Ovary (tissue), 9 donors: ENCODE measurements around the gene NID2. TPM values are rescaled to one million over a fixed set of nuclear protein-coding genes. Genes with fewer than 3 reads are reported as not detected.

Experiments used
- DNase-seq, 5 donors: peaks; one replicate each; pipeline ENCODE4 v3.0.0-alpha.2; 2019 to 2020
- H3K27ac ChIP-seq, 2 donors: fragments of 200-600 bp; one replicate each; pipeline versions ENCODE4 v1.5.1 to v1.8.0; 2019 to 2022
- H3K27me3 ChIP-seq: fragments of 200-600 bp; one replicate; pipeline ENCODE4 v1.8.0; 2022
- H3K36me3 ChIP-seq: fragments of 200-600 bp; sonication (generic); one replicate; pipeline ENCODE4 v1.5.1; 2019
- H3K4me1 ChIP-seq: one replicate; pipeline ENCODE4 v1.8.1; 2013; ENCODE audit warnings: mild to moderate bottlenecking, moderate library complexity; ENCODE audit not compliant: insufficient read depth
- H3K4me3 ChIP-seq: fragments of 200-600 bp; sonication (generic); one replicate; pipeline ENCODE4 v1.5.1; 2017
- H3K9me3 ChIP-seq, 2 donors: fragments of 200-600 bp in 1 of 2; sonication (generic) in 1 of 2; one replicate each; pipeline versions ENCODE4 v1.5.1 to v1.8.1; 2013 to 2019; ENCODE audit warnings: mild to moderate bottlenecking in 1 of 2, moderate library complexity in 1 of 2
- EP300 ChIP-seq: sonication (generic); formaldehyde crosslinking; IDR thresholded peaks from one replicate; pipeline ENCODE4 v1.6.1; 2017; ENCODE audit warnings: antibody characterized with exemption
- POLR2A ChIP-seq: fragments of 450-650 bp; IDR thresholded peaks from one replicate; pipeline ENCODE4 v1.6.1; 2017; ENCODE audit warnings: antibody characterized with exemption, mild to moderate bottlenecking, moderate library complexity
- WGBS, 3 donors: extraction: QIAGEN DNeasy Blood & Tissue Kit in 1 of 3; methylation state at CpG; one replicate each; pipeline versions ENCODE4 v1.1.5 to v1.1.7; 2013 to 2017; 5-methylcytosine and 5-hydroxymethylcytosine counted together
- intact Hi-C, 4 donors: fragments of 100-400 bp; cut with DNase I; formaldehyde crosslinking; loops; one replicate each; pipeline versions ENCODE4 v1.11.0 to v1.15.1; 2022 to 2023
- polyA plus RNA-seq, 2 donors: library from polyadenylated mRNA; stranded (reverse); fragments of 200-250 nt in 1 of 2; fragments of 350-450 nt in 1 of 2; fragmentation: Illumina TruSeq in 1 of 2; extraction: RNeasy Lipid Tissue Mini Kit (QIAGEN cat#74804) in 1 of 2; gene quantifications; one replicate each; pipeline ENCODE4 v1.2.3, GENCODE V29; 2013 to 2014
- total RNA-seq, 7 donors: library from RNA; depleted of rRNA in 2 of 7; stranded (reverse); fragments of >200 nt in 2 of 7; fragmentation: NEBNext Ultra II Directional in 3 of 7; extraction: Animal tissue kit (Norgen Biotek cat#: 25700) in 3 of 7; gene quantifications; one replicate each; pipeline versions ENCODE4 v1.1.0 to v1.2.4, GENCODE V29; 2016 to 2023
- TF ChIP-seq, protein P1 (sequence below), 3 donors: fragments of 450-650 bp in 2 of 3; fragments of 200-600 bp in 1 of 3; IDR thresholded peaks; one replicate each; pipeline versions ENCODE4 v1.5.1 to v1.8.0; 2016 to 2022; ENCODE audit warnings: antibody characterized with exemption in 3 of 3, mild to moderate bottlenecking in 1 of 3
- donor health status: DM: no; HTN: no; CAD: no; lungs with moderate emphysema.
- donor health status: DM: no; HTN: no; CAD: no.
- donor health status: Bipolar disorder and iron deficiency.
- donor health status: DM: yes; HTN: yes; CAD: no.
- donor health status: DM: no; HTN: no; CAD: no.
- donor health status: DM: yes; HTN: yes; CAD: no.

NID2 gene
- total and polyA plus RNA-seq, 9 donors: 31.5 to 83.8 (median 47.2) TPM

DNA sequence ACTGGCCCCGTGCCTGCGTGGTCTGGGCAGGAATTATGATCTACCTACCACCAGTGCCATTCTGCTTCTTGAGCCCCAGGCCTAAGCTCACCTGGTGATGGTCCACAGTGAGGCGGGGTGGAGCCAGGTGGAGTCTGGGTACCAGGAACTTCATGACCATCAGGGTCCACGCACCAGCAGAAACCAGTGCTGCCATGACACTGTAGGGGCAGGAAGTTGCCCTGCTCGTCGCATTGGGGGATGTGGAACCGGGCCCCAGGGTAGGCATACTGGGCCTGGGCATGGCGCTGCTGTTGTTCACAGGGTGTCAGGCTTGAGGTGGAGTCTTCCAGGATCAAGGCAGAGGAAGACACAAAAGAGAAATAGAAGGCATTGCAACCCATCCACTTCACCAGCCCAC lies 49.9 kb downstream of the NID2 start:
- intact Hi-C loops: no loop called here
- Histone ChIP-seq H3K36me3 (no peaks in the 10 kb centered on the region), H3K27ac (no peak overlapping the region), H3K4me1 (peaks cover 13% of the 10 kb centered on the region), H3K9me3 (no peaks in the 10 kb centered on the region), H3K27me3 (no peaks in the 10 kb centered on the region), H3K4me3 (no peak overlapping the region)
- 92 to 98% (median 94%) methylated on average over 8 of the region's 8 CpGs for WGBS, 3 donors
- TF ChIP-seq POLR2A (no peak), EP300 (no peak)
- TF ChIP-seq, protein P1, sequence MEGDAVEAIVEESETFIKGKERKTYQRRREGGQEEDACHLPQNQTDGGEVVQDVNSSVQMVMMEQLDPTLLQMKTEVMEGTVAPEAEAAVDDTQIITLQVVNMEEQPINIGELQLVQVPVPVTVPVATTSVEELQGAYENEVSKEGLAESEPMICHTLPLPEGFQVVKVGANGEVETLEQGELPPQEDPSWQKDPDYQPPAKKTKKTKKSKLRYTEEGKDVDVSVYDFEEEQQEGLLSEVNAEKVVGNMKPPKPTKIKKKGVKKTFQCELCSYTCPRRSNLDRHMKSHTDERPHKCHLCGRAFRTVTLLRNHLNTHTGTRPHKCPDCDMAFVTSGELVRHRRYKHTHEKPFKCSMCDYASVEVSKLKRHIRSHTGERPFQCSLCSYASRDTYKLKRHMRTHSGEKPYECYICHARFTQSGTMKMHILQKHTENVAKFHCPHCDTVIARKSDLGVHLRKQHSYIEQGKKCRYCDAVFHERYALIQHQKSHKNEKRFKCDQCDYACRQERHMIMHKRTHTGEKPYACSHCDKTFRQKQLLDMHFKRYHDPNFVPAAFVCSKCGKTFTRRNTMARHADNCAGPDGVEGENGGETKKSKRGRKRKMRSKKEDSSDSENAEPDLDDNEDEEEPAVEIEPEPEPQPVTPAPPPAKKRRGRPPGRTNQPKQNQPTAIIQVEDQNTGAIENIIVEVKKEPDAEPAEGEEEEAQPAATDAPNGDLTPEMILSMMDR (IDR thresholded peaks at IDR 0.05): no peak
- DNase-seq: no peak

DNA sequence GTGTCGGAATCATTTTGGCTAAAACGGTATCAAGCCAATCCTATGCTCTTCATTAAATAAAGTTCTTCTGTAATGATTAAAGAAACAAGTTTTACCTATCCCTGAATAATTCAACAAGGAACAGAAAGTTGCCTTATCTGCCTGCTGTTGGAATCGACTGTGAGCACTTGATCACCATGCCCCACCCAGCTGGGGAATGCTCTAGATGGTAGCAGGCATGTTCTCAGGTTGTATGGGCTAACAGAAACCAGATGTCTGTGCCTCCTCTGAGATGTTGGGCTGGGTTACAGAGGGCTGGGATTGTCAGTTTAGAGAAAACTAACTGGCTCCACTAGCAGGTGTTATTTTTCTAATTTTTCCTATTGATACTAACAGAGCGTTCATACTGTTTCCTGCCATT lies 50.6 kb downstream of the NID2 start:
- Histone ChIP-seq H3K27me3 (no peaks in the 10 kb centered on the region), H3K36me3 (no peaks in the 10 kb centered on the region), H3K27ac (no peak overlapping the region), H3K4me1 (peaks cover 11% of the 10 kb centered on the region), H3K4me3 (no peak overlapping the region), H3K9me3 (no peaks in the 10 kb centered on the region)
- intact Hi-C loops: no loop called here
- 76 to 87% (median 84%) methylated on average over 4 of the region's 4 CpGs for WGBS, 3 donors
- TF ChIP-seq, protein P1 (IDR thresholded peaks at IDR 0.05): no peak
- no peak for DNase-seq

DNA sequence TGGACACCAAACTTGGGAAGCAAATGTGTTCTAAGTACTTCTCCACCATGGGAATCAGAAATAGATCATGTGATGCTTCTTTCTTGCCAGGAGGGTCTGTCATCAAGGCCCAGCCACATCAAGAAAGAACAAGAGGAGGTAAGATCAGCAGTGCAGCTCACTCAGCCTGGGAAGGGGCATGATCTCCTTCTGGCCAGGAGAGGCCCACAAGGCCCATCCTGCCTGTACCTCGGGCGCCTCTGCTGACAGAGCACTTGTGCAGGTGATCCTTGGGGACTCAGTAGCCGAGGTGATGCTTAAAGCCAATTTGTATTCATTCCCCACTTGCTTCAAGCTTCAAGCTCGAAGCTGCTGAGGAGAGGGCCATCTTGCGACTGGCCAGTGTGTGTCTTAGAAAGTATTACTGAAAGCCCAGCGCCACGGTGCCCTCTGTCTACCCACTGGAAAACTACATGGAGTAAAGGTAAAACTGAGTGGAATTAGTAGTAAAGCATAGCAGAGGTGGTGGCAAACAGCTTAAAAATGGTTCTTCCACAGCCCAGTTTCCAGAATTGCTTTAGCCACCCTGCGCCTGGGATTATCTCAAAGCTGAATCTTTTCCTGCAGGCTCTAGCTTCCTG lies 53.3 kb downstream of the NID2 start:
- TF ChIP-seq, protein P1 (IDR thresholded peaks at IDR 0.05): no peak
- TF ChIP-seq EP300 (no peak), POLR2A (no peak)
- intact Hi-C loops: no loop called here
- DNase-seq: no peak
- Histone ChIP-seq H3K4me3 (no peak overlapping the region), H3K9me3 (no peaks in the 10 kb centered on the region), H3K36me3 (no peaks in the 10 kb centered on the region), H3K27me3 (no peaks in the 10 kb centered on the region), H3K27ac (no peak overlapping the region), H3K4me1 (peaks cover 7% of the 10 kb centered on the region)
- WGBS, 3 donors: 76 to 82% (median 81%) methylated on average over 8 of the region's 8 CpGs

GRCh38 chr14:52014601-52015267 lies 54.1 kb downstream of the NID2 start:
- WGBS, 3 donors: 84 to 88% (median 84%) methylated on average over 15 of the region's 15 CpGs
- DNase-seq: no peak

More at GRCh38 chr14:52014601-52015267, 54.1 kb downstream of the NID2 start:
- Histone ChIP-seq H3K27ac (no peak overlapping the region), H3K4me3 (no peak overlapping the region), H3K27me3 (no peaks in the 10 kb centered on the region), H3K9me3 (no peaks in the 10 kb centered on the region), H3K36me3 (no peaks in the 10 kb centered on the region), H3K4me1 (peaks cover 7% of the 10 kb centered on the region)
- intact Hi-C loops: no loop called here
- TF ChIP-seq EP300: no peak
- TF ChIP-seq POLR2A: no peak
- TF ChIP-seq, protein P1 (IDR thresholded peaks at IDR 0.05): no peak
